ENCODE results near the gene SAMD3. TPM values are rescaled to one million over a fixed set of nuclear protein-coding genes. Genes with fewer than 3 reads are reported as not detected.

SAMD3 gene
- polyA plus RNA-seq, 1 of the 3 experiments (the other 2 are of a cell fraction), result 16.0 TPM

DNA sequence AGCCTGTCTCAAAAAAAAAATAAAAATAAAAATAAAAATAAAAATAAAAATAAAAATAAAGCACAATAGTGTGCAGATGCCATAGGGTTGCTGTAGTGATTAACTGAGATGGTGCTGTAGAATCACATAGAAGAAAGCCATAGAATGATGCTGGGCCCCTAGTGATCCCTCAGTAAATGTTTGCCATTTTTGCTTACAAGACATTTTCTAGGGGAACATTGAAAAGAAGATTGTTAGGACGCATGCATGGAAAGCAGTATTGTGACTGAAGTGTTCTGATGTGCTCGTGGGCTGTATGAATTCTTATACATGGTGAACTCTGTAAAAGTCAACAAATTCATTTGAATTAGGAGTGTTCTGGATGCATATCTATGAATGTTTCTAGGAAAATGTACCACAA, 22.0 kb upstream of the SAMD3 start:
- Histone ChIP-seq H3K36me3 (replicated peaks in 1 of 2; ENCODE audit: control insufficient read depth in 1 of 2, insufficient read depth in 2 of 2, low read length in 1 of 2) (no peaks in the 10 kb centered on the region), H3F3A (replicated peaks; ENCODE audit: insufficient read depth) (peaks cover 14% of the 10 kb centered on the region), H3K4me1 (ENCODE audit: control insufficient read depth in 1 of 2, insufficient read depth in 2 of 2, low read depth in 1 of 2, low read length in 1 of 2) (peaks cover 0 to 5% of the 10 kb centered on the region in 2 experiments; a peak in 2 of 4 replicates), H3K79me2 (ENCODE audit: insufficient read depth) (no peaks in the 10 kb centered on the region), H3K27ac (ENCODE audit: low read depth in 2 of 2, low read length in 1 of 2) (no peak overlapping the region), H4K20me1 (ENCODE audit: insufficient read depth) (no peaks in the 10 kb centered on the region), H2AFZ (ENCODE audit: low read depth) (no peak overlapping the region), H3K9ac (no peak overlapping the region), H3K9me2 (no peaks in the 10 kb centered on the region), H3K27me3 (ENCODE audit: insufficient read depth) (no peaks in the 10 kb centered on the region), H3K9me3 (no peaks in the 10 kb centered on the region), H3K4me2 (no peak overlapping the region), H3K4me3 (ENCODE audit: low read depth in 2 of 2, low read length in 1 of 2) (no peak overlapping the region)
- POLR2A ChIA-PET, result no interaction called here
- TF ChIP-seq EP300 (IDR thresholded peaks at IDR 0.05; ENCODE audit: borderline replicate concordance in 1 of 2, low read depth in 1 of 2, low read length in 1 of 2), result no peak
- no peak for TF ChIP-seq RAD21 (IDR thresholded peaks at IDR 0.05; ENCODE audit: low read length)
- TF ChIP-seq, protein P1, sequence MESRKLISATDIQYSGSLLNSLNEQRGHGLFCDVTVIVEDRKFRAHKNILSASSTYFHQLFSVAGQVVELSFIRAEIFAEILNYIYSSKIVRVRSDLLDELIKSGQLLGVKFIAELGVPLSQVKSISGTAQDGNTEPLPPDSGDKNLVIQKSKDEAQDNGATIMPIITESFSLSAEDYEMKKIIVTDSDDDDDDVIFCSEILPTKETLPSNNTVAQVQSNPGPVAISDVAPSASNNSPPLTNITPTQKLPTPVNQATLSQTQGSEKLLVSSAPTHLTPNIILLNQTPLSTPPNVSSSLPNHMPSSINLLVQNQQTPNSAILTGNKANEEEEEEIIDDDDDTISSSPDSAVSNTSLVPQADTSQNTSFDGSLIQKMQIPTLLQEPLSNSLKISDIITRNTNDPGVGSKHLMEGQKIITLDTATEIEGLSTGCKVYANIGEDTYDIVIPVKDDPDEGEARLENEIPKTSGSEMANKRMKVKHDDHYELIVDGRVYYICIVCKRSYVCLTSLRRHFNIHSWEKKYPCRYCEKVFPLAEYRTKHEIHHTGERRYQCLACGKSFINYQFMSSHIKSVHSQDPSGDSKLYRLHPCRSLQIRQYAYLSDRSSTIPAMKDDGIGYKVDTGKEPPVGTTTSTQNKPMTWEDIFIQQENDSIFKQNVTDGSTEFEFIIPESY (IDR thresholded peaks at IDR 0.05; ENCODE audit: borderline replicate concordance, low read depth), result no peak
- TF ChIP-seq RFX5 (IDR thresholded peaks at IDR 0.05; ENCODE audit: low read length), result no peak
- no peak for TF ChIP-seq TCF12 (IDR thresholded peaks at IDR 0.05)
- TF ChIP-seq GABPA (IDR thresholded peaks at IDR 0.05; ENCODE audit: low read depth), result no peak
- CTCF ChIA-PET, result no interaction called here
- WGBS (ENCODE audit: low lambda C conversion rate), result 70% methylated on average over 2 of the region's 2 CpGs
- DNase-seq, result no peak

DNA sequence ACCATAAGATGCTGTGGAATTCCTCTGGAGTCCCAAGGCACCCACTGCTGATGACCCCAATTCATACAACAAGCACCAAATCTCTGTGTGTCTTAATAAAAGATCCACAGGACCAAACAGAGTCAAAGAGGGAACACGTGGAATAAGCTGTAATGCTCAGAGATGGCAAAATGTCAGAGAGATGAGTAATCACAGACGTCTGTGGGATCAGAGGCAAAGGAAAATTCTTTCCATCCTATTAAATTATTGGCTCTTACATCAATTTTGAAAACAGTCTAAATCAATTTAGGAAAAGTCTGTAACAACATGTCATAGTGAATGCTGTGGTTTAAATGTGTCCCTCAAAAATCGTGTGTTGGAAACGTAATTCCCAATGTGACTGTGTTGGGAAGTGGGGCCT, 17.5 kb upstream of the SAMD3 start:
- Histone ChIP-seq H3K27me3 (ENCODE audit: insufficient read depth) (no peaks in the 10 kb centered on the region), H3K79me2 (ENCODE audit: insufficient read depth) (no peaks in the 10 kb centered on the region), H2AFZ (ENCODE audit: low read depth) (no peak overlapping the region), H3K27ac (ENCODE audit: low read depth in 2 of 2, low read length in 1 of 2) (peak overlapping the region in 1 of 2 experiments; percentile 80; a peak in 3 of 4 replicates), H3K9me3 (no peaks in the 10 kb centered on the region), H3K4me3 (ENCODE audit: low read depth in 2 of 2, low read length in 1 of 2) (no peak overlapping the region), H3K9me2 (no peaks in the 10 kb centered on the region), H3K36me3 (replicated peaks in 1 of 2; ENCODE audit: control insufficient read depth in 1 of 2, insufficient read depth in 2 of 2, low read length in 1 of 2) (peaks cover 0 to 4% of the 10 kb centered on the region in 2 experiments), H3K9ac (no peak overlapping the region), H4K20me1 (ENCODE audit: insufficient read depth) (no peaks in the 10 kb centered on the region), H3K4me2 (peak overlapping the region; percentile 14; the same call in 1 of the 2 replicates), H3F3A (replicated peaks; ENCODE audit: insufficient read depth) (peaks cover 18% of the 10 kb centered on the region), H3K4me1 (ENCODE audit: control insufficient read depth in 1 of 2, insufficient read depth in 2 of 2, low read depth in 1 of 2, low read length in 1 of 2) (peaks cover 0 to 5% of the 10 kb centered on the region in 2 experiments; a peak in 2 of 4 replicates)
- TF ChIP-seq RCOR1 (IDR thresholded peaks at IDR 0.05; ENCODE audit: low read length) (no peak), FOSL2 (IDR thresholded peaks at IDR 0.05; ENCODE audit: borderline replicate concordance, low read depth) (peak; percentile 69; the same call in 1 of the 2 replicates), TCF12 (IDR thresholded peaks at IDR 0.05) (peak; percentile 73), TEAD4 (IDR thresholded peaks at IDR 0.05; ENCODE audit: borderline replicate concordance, insufficient read depth) (peak; percentile 44; the same call in 1 of the 2 replicates), MEF2A (IDR thresholded peaks at IDR 0.05; ENCODE audit: borderline replicate concordance, low read depth) (no peak), JUND (IDR thresholded peaks at IDR 0.05) (peak; percentile 81), EP300 (IDR thresholded peaks at IDR 0.05; ENCODE audit: borderline replicate concordance in 1 of 2, low read depth in 1 of 2, low read length in 1 of 2) (peak; percentile 27 to 65; a peak in 2 of 4 replicates), MXI1 (IDR thresholded peaks at IDR 0.05; ENCODE audit: low read depth, low read length) (no peak)
- TF ChIP-seq, protein P2, sequence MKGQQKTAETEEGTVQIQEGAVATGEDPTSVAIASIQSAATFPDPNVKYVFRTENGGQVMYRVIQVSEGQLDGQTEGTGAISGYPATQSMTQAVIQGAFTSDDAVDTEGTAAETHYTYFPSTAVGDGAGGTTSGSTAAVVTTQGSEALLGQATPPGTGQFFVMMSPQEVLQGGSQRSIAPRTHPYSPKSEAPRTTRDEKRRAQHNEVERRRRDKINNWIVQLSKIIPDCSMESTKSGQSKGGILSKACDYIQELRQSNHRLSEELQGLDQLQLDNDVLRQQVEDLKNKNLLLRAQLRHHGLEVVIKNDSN (IDR thresholded peaks at IDR 0.05; ENCODE audit: borderline replicate concordance, low read depth), result 0 out of 2 replicates have a peak, but pooled peaks have one; percentile 16
- TF ChIP-seq, protein P3, sequence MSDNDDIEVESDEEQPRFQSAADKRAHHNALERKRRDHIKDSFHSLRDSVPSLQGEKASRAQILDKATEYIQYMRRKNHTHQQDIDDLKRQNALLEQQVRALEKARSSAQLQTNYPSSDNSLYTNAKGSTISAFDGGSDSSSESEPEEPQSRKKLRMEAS (IDR thresholded peaks at IDR 0.05; ENCODE audit: low read depth), result peak; percentile 87
- TF ChIP-seq, protein P4, sequence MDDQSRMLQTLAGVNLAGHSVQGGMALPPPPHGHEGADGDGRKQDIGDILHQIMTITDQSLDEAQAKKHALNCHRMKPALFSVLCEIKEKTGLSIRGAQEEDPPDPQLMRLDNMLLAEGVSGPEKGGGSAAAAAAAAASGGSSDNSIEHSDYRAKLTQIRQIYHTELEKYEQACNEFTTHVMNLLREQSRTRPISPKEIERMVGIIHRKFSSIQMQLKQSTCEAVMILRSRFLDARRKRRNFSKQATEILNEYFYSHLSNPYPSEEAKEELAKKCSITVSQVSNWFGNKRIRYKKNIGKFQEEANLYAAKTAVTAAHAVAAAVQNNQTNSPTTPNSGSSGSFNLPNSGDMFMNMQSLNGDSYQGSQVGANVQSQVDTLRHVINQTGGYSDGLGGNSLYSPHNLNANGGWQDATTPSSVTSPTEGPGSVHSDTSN (IDR thresholded peaks at IDR 0.05), result peak; percentile 91
- ChIA-PET CTCF (no interaction called here), POLR2A (no interaction called here)
- WGBS (ENCODE audit: low lambda C conversion rate), result 6% methylated on average over 4 of the region's 4 CpGs
- DNase-seq, result no peak
